GM12864 (cell line): ENCODE measurements around the gene FBXO10.

Source experiments
- DNase-seq: peaks from one replicate; pipeline ENCODE4 v3.0.0-alpha.2; 2011; ENCODE audit warnings: low read depth
- H3K4me3 ChIP-seq: 2 replicates; pipeline ENCODE4 v1.5.1; 2011; ENCODE audit warnings: mild to moderate bottlenecking, low read depth, low read length, control low read depth
- CTCF ChIP-seq: IDR thresholded peaks from 2 replicates; pipeline ENCODE4 v1.5.1; 2011; ENCODE audit warnings: low read depth, mild to moderate bottlenecking, moderate library complexity, low read length, control low read depth, inconsistent platforms; ENCODE audit errors: missing control alignments

The FBXO10 gene

GRCh38 chr9:37501957-37502596 is 74.1 kb downstream of the FBXO10 start:
- no peak for TF ChIP-seq CTCF
- DNase-seq = no peak
- H3K4me3 ChIP-seq = no peak overlapping the region

- H3K4me3 ChIP-seq = no peak overlapping the region
- DNase-seq = no peak
- no peak for TF ChIP-seq CTCF
These were observed 76.9 kb downstream of the FBXO10 start for GRCh38 chr9:37499297-37499696.

GRCh38 chr9:37498457-37498856 is 77.7 kb downstream of the FBXO10 start:
- no peak for DNase-seq
- no peak for TF ChIP-seq CTCF
- no peak overlapping the region for H3K4me3 ChIP-seq

GRCh38 chr9:37497320-37497719 is 78.9 kb downstream of the FBXO10 start:
- no peak for TF ChIP-seq CTCF

GRCh38 chr9:37496020-37496419 is 80.2 kb downstream of the FBXO10 start:
- no peak for TF ChIP-seq CTCF
- H3K4me3 ChIP-seq = no peak overlapping the region
- DNase-seq = no peak

More at GRCh38 chr9:37497320-37497719, 78.9 kb downstream of the FBXO10 start:
- H3K4me3 ChIP-seq = no peak overlapping the region
- no peak for DNase-seq

- TF ChIP-seq CTCF = no peak
- H3K4me3 ChIP-seq = no peak overlapping the region
- DNase-seq = no peak
These were observed 80.6 kb downstream of the FBXO10 start for GRCh38 chr9:37495571-37495970.

GRCh38 chr9:37491939-37492338 is 84.2 kb downstream of the FBXO10 start:
- no peak for TF ChIP-seq CTCF
- DNase-seq = no peak
- no peak overlapping the region for H3K4me3 ChIP-seq
